Stimulated activated CD8-positive, alpha-beta memory T cell treated with anti-CD3 and anti-CD28 coated beads, Interleukin-15, amount 100 ng/mL, for 48 hours (primary cell): ENCODE results near the gene EXOC2.

Source experiments
- DNase-seq, 2 donors: peaks; one replicate each; pipeline ENCODE4 v3.0.0-alpha.2; 2020; ENCODE audit warnings: low read depth in 2 of 2

Gene EXOC2

DNA sequence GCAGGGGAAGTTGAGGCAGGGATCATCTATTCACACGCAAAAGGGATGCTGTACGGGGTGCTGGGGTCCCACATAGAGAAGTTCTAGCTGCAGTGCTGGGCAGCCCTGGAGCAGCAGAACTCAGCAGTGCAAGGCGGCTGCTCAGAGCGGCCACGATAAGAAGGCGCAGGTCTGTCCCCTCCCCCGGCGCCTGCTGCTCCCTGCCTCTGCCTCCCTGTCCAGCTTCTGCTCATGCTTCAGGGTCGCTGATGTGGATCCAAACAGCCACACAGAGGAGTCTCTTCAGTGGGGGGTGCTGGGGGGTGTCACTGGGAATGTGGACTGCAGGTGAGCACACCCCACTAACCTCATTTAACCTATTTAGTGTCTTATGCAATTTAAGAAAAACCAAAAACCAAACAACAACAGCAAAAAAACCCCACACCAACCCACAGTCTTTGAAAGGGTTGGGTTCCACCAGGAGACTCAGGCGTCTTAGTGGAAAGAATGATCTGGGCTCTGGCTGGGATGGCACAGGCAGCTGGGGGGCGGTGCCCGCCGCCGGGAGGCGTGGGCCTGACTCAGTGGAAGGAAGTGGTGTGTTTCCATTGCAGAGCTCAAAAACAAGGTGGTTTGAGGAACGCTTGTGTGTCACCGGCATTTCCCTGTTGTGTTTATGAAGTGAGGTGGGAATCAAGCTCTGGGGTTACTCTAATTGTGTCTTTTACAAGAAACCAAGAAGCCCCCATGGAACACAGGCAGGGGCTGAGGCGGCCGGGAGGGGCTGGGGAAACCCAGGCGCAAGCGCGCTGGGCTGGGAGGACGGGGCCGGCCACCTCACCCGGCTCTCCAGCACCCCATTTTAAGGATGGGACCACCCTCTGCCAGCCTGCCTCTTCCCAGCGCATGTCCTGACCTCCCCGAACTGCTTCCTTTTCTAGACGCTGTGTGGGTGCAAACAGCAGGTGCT lies 246.2 kb downstream of the EXOC2 start:
- DNase-seq, result peak; percentile 92 to 93

DNA sequence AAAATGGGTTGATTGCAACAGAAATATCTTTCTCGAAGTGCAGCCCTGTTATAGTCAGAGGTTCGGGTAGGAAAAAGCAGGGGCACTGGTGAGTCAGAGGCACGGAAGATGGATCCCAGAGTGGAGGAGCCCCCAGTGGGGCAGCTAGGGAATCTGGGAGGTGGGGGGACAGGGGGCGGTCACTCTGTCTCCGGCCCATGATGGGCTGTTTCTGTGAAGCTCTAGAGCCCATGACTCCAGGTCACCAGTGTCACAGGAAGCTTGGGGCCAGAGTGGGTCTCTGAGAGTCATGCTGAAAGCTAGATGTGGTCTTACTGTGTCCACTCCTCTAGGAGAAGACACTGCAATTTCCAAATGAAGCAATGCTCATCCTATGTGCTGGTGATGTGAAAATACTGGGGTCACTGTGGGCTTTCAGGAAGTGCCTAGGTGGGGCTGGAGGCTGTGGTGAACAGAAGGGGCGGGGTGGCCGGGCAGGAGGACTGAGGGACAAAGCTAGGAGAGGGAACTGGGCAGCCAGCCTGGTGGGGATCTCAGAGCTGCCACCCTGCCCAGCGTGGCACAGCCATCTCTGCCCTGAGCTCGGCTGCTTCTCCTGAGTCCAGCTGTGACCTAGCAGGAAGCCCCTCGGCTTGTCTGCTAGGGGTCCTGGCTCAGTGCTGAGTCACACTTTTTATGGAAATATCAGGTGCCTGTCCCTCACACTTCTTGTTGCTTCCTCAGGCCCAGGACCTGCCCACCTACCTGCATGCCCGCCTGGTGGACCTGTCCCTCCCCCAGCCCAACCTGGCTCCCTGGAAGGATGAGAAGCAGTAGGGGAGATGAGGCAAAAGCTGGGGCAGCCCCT lies 247.1 kb downstream of the EXOC2 start:
- no peak for DNase-seq

DNA sequence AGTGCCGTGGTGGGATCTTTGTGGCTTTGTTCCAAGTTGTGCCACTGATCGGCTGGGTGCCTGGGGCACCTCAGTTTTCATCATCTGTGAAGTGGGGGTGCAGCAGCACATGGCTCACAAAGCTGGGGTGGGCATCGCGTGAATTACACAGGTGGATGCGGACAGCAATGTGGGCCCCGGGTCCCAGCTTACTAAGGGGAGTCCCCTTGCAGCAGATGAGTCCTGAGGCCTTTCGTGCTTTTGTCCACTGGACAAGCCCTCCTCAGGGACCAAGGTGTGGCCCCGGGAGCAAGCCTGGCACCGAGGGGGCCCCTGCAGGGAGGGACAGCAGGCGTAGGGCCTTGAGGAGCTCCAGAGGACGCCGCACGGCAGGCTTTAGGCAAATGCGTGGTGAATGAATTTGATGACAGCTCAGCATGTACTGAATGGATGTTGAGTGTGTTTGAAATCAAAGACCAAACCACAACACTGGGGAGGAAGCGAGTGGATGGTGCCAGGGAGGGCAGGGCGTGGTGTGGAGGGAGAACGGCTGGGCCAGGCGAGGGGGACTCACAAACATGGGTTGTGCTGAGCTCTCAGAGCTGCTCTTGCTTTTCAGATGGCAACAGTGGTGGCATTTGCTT lies 248.2 kb downstream of the EXOC2 start:
- DNase-seq, result no peak

DNA sequence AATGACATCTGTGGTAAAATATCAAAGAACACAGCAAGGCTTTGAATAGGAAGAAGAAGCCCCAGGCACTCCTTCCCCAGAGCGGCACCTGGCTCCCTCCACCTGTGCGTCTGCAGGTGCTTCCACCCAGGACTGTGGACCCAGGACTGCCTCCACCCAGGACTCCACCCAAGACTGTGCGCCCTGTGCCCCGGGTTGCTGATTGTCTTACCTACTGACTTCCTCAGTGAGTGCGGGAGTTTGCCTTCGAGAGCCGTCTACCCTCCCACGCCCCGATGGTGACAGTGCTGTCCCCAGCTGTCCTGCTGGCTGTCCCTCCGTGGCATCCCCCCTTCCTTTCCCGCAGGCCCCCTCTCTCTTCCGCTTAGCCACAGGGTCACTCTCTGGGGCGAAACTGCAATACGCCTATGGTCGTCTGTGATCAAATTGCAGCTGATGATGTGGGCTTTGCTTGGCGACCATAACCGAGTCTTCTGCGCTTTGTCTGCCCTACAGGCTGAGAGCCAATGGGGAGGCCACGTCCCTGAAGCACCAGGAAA lies 249.2 kb downstream of the EXOC2 start:
- DNase-seq, result no peak

DNA sequence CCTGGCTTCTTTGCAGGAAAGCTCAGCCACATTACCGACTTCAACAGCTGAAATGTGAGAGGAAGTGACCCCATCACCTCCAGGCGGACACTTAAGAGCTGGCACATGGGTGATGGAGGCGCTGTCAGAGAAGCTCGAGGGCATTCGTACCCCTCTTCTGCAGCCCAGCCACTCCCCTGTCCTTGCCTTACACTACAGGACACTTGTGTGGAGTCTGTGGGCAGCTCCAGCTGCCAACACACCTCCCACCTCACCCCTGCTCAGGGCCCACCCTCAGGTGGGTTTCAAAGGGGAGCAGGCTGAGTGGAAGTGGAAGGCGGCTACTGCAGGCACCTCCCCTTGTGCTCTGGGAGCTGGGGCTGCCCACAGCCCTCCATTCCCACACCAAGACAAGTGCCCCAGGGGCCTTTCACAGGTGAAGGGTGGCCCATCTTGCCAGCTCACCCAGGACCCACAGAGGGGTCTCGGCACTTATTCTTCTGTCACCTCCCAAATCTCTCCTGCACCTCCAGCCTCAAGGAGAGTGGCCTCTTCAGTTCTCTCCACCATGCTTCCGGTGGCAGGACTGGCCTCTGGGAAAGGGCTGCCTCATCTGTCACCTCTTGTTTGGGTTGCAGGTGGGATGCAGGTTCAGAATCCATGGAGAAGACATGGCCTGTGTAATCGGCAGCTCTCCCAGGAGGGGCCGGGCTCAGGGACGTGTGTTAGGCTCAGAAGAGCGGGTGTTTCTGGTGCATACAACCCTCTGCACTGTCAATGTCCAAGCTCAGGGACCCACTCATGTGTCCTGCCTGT lies 251.6 kb downstream of the EXOC2 start:
- DNase-seq, result no peak

DNA sequence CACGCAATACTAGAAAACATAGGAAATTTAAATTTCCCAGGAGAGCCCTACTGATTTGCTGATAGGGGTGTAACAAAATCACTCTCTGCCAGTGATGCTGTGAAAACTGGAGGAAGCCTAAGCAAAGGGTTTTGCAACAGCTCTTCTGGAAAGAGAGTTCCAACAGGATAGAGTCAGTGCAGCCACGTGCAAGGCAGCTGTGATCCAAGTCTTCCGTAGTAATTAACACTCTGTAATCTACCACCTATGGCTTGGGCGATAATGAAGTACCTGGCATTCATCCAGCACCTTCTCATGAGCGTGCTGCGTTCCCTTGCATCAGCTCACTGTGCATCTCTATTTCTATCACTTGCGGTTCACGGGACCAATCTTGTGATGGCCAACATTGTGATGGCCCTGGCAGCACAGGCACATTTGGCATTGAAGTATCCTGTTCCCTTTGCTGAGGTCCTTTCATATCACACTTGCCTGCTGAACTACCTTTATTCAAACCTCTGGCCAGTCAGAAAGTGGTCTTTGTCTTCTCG lies 253.2 kb downstream of the EXOC2 start:
- no peak for DNase-seq

DNA sequence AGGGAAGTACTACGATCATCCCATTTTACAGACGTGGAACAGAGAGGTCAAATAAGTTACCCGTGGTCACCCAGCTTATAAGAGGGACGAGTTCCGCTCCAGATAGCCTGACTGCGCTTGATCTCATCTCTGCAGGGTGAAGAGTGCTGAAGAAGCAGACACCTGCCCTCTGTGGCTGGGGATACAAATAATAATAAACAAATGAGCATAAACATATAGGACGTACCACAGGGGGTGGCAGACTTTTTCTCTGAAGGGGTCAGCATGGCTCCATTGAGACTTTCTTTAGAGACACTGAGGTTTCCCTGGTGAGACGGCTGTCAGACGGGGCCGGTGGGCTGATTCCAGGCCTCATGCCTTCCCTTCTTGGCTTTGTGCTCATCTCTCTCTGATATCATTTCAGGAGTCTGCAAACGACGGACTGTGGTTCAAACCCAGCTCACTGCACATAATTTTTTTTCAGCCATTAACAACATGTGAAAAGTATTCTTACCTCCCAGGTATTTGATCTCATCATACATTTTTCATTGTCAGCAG lies 254.2 kb downstream of the EXOC2 start:
- no peak for DNase-seq

DNA sequence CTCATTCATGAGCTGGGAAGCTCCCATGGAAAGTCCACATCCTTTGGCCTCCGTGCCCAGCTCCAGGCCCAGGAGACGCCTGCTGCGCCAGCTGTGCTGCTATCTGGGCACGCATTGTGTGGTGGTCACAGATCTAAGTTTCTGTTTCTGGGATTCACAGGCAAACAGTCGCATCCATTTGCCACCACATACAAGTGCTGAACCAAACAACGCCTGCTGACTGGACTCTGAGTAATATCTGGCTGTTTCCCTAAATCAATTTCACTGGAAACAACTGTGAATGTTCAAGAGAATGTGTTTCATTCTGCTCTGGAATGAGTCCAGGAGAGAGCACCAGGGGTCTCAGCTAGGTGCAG lies 255.9 kb downstream of the EXOC2 start:
- DNase-seq, result no peak

DNA sequence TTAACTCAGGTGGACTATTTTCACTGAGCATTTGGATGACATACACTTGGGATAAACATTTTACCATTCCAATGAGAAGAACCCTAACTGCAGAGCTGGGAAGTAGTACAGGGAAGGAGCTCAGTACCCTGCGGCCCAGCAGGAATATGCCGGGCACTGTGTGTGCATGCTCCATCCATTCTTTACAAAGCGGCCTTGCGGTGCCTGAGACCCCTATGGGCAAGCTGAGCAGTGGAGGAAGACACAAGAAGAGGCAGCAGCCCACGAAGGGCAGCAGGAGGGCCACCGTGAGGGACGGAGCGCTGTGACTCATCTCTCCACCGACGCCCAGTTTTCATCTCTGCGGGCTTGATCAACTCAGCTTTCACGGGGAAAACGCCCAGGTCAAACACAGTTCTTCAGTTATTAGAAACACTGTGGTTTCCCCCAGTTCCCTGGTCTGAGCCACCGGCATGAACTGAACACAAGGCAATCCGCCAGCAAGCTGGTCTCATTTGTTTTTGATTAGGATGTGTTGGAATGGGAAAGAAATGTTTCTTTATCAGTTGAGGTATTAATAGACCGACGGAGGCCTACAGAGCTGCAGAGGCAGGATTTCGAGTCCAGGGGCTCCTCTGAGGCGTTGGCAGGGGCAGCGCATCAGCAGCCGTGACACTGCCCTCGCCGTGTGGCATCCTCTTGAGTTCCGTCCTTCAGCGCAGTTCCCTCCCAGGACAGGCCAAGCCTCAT lies 256.5 kb downstream of the EXOC2 start:
- no peak for DNase-seq

DNA sequence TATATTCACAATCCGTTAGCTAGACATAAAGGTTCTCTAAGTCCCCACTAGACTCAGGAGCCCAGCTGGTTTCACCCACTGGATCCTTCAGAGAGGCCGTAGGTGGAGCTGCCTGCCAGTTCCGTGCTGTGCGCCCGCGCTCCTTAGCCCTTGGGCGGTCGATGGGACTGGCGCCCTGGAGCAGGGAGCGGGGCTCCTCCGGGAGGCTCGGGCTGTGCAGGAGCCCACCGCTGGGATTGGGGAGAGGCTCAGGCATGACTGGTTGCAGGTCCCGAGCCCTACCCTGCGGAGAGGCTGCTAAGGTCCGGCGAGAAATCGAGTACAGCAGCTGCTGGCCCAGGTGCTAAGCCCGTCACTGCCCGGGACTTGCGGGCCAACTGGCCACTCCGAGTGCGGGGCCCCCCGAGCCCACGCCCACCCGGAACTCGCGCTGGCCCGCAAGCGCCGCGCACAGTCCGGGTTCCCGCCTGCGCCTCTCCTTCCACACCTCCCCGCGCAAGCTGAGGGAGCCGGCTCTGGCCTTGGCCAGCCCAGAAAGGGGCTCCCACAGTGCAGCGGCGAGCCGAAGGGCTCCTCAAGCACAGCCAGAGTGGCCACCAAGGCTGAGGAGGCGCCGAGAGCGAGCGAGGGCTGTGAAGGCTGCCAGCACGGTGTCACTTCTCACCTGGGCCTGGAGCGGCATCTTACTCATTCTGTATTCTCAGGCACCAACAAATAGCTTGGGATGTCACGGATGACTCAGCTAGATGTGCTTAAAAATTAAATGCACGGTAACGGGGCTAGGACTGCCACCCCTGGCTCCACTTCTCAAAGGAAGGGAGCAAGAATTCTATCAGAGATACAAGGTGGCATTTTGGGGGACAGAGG lies 257.3 kb downstream of the EXOC2 start:
- no peak for DNase-seq
